Upper lobe of right lung (tissue), 1 donor: ENCODE data around the gene PCTP. TPM values are rescaled to one million over a fixed set of nuclear protein-coding genes. Genes with fewer than 3 reads are reported as not detected.

Source experiments
- ATAC-seq: fragments of 200-7000 bp; cut with Tn5 transposase; one replicate; pipeline ENCODE4 v1.9.1; 2020; ENCODE audit warnings: mild to moderate bottlenecking, moderate library complexity
- DNase-seq: peaks from one replicate; pipeline ENCODE4 v3.0.0-alpha.2; 2020
- H3K27ac ChIP-seq: fragments of 200-600 bp; one replicate; pipeline ENCODE4 v1.8.0; 2022
- H3K27me3 ChIP-seq: fragments of 200-600 bp; one replicate; pipeline ENCODE4 v1.8.0; 2022; ENCODE audit warnings: mild to moderate bottlenecking
- H3K36me3 ChIP-seq: fragments of 200-600 bp; one replicate; pipeline ENCODE4 v1.8.0; 2022
- H3K4me1 ChIP-seq: fragments of 200-600 bp; one replicate; pipeline ENCODE4 v1.8.0; 2022
- H3K4me3 ChIP-seq: fragments of 200-600 bp; one replicate; pipeline ENCODE4 v1.8.0; 2022; ENCODE audit warnings: mild to moderate bottlenecking
- H3K9me3 ChIP-seq: fragments of 200-600 bp; one replicate; pipeline ENCODE4 v1.8.0; 2022
- CTCF ChIP-seq: fragments of 200-600 bp; IDR thresholded peaks from one replicate; pipeline ENCODE4 v1.8.0; 2022; ENCODE audit warnings: antibody characterized with exemption
- intact Hi-C: fragments of 100-400 bp; cut with DNase I; formaldehyde crosslinking; loops from one replicate; pipeline ENCODE4 v1.11.0; 2022
- total RNA-seq: library from RNA; stranded (reverse); fragmentation: NEBNext Ultra II Directional; extraction: Animal tissue kit (Norgen Biotek cat#: 25700); gene quantifications from one replicate; pipeline ENCODE4 v1.2.1, GENCODE V29; 2021
- donor health status: DM: no; HTN: yes; CAD: no; lungs with severe emphysema.

PCTP gene
- total RNA-seq, 1 donor from 2014 or later, result 24.7 TPM

- Histone ChIP-seq H3K27me3 (no peaks in the 10 kb centered on the region), H3K27ac (peak overlapping the region; percentile 88), H3K4me1 (peaks cover 13% of the 10 kb centered on the region), H3K9me3 (no peaks in the 10 kb centered on the region), H3K36me3 (peaks cover 5% of the 10 kb centered on the region), H3K4me3 (peak overlapping the region; percentile 85)
- intact Hi-C loops, result no loop called here
- no peak for TF ChIP-seq CTCF
- DNase-seq, result no peak
- no peak for ATAC-seq
Observed at GRCh38 chr17:55751720-55752250, 934 bp downstream of the PCTP start.

- no peak for TF ChIP-seq CTCF
- Histone ChIP-seq H3K9me3 (no peaks in the 10 kb centered on the region), H3K4me1 (peaks cover 16% of the 10 kb centered on the region), H3K27ac (no peak overlapping the region), H3K27me3 (no peaks in the 10 kb centered on the region), H3K4me3 (no peak overlapping the region), H3K36me3 (peaks cover 5% of the 10 kb centered on the region)
- intact Hi-C loops, result no loop called here
- DNase-seq (no peak), ATAC-seq (no peak)
Observed at GRCh38 chr17:55756689-55757088, 5.8 kb downstream of the PCTP start.

- Histone ChIP-seq H3K27me3 (no peaks in the 10 kb centered on the region), H3K4me3 (no peak overlapping the region), H3K27ac (no peak overlapping the region), H3K4me1 (peaks cover 6% of the 10 kb centered on the region), H3K9me3 (no peaks in the 10 kb centered on the region), H3K36me3 (peaks cover 5% of the 10 kb centered on the region)
- ATAC-seq (no peak), DNase-seq (no peak)
- intact Hi-C loops, result no loop called here
- no peak for TF ChIP-seq CTCF
Observed at GRCh38 chr17:55757659-55758058, 6.8 kb downstream of the PCTP start.

DNA sequence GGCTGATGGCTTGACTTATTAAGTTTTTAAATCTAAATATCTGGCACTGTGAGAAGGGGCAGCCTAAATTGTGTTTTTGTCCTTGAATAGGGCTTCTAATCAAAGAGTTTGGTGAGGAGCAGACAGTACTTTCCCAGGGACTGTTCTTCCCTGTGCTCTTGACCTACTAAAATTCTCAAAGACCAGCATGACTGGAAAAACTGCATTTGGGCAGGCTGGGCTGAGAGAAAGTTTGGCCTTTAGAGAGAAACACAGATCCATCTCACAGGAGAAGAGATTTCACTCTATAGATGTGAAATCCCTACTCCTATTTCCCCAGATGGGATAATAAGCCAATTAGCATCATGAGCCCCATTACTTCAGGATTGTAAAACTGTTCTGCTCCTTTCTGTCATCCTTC is 7.3 kb downstream of the PCTP start:
- Histone ChIP-seq H3K9me3 (no peaks in the 10 kb centered on the region), H3K27me3 (no peaks in the 10 kb centered on the region), H3K4me1 (peaks cover 3% of the 10 kb centered on the region), H3K27ac (no peak overlapping the region), H3K4me3 (no peak overlapping the region), H3K36me3 (peaks cover 5% of the 10 kb centered on the region)
- no peak for TF ChIP-seq CTCF
- ATAC-seq (no peak), DNase-seq (no peak)
- intact Hi-C loops, result no loop called here

GRCh38 chr17:55760643-55761355 is 9.9 kb downstream of the PCTP start:
- intact Hi-C loops, result no loop called here
- Histone ChIP-seq H3K27ac (no peak overlapping the region), H3K36me3 (no peaks in the 10 kb centered on the region), H3K27me3 (no peaks in the 10 kb centered on the region), H3K4me1 (peaks cover 11% of the 10 kb centered on the region), H3K4me3 (no peak overlapping the region), H3K9me3 (no peaks in the 10 kb centered on the region)
- ATAC-seq, result no peak
- TF ChIP-seq CTCF, result no peak
- DNase-seq, result no peak
